DOHH2 (cell line): ENCODE data around the gene TMEM260.

Experiments
- EZH2phosphoT487 ChIP-seq: fragments of 200-600 bp; sonication (generic); IDR thresholded peaks from 2 replicates; pipeline ENCODE4 v1.6.1; 2017; ENCODE audit warnings: borderline replicate concordance, mild to moderate bottlenecking, antibody characterized with exemption, low read length, moderate library complexity, mixed read lengths
- TF ChIP-seq, protein P1 (sequence below): fragments of 200-600 bp; sonication (generic); IDR thresholded peaks from one replicate; pipeline ENCODE4 v1.5.1; 2014; ENCODE audit warnings: antibody characterized with exemption, mild to moderate bottlenecking, low read depth, low read length; ENCODE audit not compliant: poor library complexity, severe bottlenecking

DNA sequence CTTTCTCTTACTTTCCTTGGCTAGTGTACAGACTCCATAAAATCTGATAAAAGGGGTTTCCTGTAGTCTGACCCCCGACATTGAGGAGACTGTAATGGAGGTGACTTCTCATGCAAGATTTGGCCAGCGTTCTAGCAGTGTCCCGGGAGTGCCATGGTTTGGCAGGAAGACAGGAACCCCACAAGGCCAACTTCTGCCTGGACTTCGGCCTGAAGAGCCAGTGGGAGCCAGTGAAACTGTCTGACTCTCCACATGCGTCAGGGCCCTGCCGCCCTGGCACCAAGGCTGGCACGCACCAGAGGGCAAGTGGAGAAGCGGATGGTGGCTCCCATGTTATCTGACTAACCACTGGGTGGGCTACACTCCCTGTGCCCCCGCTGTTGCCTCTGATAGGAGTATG lies 70.5 kb downstream of the TMEM260 start:
- TF ChIP-seq, protein P1, sequence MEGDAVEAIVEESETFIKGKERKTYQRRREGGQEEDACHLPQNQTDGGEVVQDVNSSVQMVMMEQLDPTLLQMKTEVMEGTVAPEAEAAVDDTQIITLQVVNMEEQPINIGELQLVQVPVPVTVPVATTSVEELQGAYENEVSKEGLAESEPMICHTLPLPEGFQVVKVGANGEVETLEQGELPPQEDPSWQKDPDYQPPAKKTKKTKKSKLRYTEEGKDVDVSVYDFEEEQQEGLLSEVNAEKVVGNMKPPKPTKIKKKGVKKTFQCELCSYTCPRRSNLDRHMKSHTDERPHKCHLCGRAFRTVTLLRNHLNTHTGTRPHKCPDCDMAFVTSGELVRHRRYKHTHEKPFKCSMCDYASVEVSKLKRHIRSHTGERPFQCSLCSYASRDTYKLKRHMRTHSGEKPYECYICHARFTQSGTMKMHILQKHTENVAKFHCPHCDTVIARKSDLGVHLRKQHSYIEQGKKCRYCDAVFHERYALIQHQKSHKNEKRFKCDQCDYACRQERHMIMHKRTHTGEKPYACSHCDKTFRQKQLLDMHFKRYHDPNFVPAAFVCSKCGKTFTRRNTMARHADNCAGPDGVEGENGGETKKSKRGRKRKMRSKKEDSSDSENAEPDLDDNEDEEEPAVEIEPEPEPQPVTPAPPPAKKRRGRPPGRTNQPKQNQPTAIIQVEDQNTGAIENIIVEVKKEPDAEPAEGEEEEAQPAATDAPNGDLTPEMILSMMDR, result no peak
- no peak for TF ChIP-seq EZH2phosphoT487
